Activated effector memory CD4-positive, alpha-beta T cell treated with anti-CD3 and anti-CD28 coated beads, Interleukin-2, amount 50 U/mL, for 16 hours (primary cell): ENCODE measurements around the gene SPECC1.
"Not testable (repeated sequence)": the region's sequence is repeated elsewhere in the genome, so short reads cannot be mapped to it uniquely, and the experiment has no call there.

ENCODE experiments used
- DNase-seq: peaks from one replicate; pipeline ENCODE4 v3.0.0-alpha.2; 2020

SPECC1 gene

DNA sequence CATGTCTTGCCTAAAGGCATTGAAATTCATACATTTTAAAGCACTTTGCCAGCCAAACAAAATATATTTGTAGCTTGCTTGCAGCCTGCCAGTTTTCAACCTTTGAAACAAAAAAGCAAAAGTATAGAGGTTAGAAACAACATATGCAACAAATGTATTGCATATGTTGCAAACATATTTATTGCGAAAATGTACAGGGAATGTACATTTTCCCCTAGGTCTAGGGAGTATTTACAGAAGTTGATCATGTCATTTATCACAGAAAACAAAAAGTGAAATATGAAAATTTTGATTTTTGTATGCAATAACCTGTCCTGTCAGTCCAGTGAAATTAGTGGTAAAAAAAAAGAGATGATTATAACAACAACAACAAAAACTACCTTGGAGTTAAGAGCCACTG is 171.5 kb downstream of the SPECC1 start:
- no peak for DNase-seq

DNA sequence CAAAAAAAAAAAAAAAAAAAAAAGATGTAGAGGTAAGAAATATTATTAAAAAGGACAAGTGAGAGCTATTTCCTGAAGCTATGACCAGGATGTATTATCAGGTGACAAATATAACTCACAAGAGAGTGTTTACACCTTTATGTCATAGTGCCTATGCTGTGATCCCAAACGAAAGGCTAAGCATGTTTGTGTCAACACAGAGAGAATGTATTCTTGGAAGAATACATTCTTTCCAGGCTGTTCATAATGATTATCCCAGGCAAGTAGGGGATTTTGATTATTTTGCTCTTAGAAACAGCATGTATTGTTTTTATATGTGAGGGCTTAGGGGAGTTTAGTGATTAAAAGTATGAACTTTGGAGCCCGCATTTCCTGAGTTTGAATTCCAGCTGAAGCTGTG is 175.0 kb downstream of the SPECC1 start:
- DNase-seq, result no peak

DNA sequence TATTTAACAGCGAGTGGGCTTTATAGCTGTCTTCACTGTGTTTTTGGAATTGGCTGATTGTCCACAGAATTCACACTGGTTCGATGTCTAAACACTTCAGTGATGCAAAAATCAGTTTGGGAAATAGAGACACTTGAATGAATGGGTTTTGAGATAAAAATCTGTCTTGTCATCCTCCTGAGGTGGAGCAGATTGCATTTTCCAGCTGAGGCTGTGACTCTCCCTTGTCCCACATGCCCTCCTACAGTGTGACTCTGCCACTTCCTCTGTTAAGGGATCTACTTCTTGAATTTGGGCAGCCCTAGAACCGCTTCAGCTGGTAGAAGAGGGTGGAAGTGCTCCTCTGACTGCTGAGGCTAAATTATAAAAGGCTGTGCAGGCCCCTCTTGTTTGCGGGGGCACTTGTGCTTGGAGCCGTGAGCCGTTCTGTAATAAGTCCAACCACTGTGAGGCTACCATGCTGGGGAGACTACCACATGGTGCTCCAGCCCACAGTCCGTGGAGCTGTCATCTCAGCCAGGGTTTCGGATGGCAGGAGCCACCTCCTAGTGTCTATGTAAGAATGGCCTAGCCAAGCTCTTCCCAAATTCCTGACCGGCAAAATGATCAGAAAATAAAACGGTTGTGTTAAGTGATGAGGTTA is 175.9 kb downstream of the SPECC1 start:
- DNase-seq, result no peak

DNA sequence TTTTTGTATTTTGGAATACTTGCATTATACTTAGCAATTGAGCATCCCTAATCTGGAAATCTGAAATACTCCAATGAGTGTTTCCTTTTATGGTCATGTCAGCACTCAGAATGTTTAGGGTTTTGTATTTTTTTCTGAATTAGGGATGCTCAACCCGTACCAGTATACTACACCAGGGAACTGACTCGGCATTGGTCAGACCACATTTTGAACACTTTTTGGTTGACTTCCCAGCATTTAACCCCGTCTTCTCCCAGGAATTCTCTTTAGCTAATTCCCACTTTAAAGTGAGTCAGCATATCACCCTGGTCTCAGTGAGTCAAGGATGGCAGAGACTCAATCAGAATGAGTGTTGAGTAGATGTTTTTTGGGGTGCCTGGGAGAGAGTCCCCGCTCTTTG is 177.9 kb downstream of the SPECC1 start:
- DNase-seq, result no peak

DNA sequence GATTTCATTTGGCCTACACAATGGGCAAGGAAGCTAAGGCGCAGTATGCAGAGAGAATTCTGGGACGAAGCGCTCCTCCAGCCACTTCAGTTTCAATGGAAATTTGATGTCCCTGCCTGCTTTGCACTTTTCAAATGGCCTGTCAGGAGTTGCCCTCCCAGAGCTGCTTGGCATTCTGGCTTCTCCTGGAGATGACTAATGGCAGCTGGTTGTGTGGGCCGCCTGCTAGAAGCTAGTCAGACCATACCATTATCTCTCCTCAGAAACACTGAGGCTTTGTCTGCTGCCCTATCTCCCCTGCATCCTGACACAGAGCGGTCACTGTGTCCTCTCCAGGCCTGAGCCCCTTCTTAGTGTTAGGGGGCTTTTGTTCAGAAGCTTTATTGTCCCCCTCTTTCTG is 180.1 kb downstream of the SPECC1 start:
- no peak for DNase-seq

DNA sequence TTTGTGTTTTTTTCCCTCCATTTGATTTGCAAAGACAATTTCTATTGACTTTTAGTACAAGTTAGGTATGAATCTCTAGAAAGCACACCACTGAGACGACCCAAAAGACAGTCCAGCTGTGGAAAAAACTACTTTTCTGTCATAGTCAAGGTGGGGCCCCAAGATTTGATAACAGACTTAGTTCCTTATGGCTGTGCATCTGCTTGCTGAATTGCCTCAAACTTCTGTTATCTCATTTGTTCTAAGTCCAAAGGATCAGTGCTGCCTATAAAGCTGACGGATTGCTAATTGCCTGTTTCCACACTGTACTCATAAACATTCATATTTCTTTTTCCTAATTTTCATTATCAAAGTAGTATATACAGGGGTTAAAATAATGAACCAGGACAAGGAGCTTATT is 180.8 kb downstream of the SPECC1 start:
- no peak for DNase-seq

DNA sequence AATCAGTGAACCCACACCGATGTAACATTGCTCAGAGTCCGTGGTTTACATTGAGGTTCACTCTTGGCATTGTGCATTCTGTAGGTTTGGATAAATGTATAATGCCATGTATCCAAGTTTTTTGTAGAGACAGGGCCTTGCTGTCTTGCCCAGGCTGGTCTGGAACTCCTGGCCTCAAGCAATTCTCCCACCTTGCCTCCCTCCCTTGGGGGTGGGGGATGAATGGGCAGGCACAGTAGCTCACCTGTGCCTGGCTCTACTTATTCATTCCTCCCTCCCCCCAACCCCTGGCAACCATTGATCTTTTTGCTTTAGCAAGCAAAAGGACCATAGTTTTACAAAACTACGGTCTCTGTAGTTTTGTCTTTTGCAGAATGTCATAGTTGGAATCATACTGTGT is 181.4 kb downstream of the SPECC1 start:
- no peak for DNase-seq

DNA sequence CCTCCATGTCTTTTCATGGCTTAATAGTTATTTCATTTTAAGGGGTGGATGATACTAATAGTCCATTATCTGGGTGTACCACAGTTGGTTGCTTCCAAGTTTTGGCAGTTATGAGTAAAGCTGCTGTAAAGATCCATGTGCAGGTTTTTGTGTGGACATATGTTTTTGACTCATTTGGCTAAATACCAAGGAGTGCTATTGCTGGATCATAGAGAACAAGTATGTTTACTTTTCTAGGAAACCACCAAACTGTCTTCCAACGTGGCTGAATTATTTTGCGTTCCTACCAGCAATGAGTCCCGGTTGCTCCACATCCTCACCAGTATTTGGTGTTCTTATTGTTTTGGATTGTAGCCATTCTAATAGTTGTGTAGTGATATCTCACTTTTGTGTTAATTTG is 181.9 kb downstream of the SPECC1 start:
- DNase-seq, result no peak

DNA sequence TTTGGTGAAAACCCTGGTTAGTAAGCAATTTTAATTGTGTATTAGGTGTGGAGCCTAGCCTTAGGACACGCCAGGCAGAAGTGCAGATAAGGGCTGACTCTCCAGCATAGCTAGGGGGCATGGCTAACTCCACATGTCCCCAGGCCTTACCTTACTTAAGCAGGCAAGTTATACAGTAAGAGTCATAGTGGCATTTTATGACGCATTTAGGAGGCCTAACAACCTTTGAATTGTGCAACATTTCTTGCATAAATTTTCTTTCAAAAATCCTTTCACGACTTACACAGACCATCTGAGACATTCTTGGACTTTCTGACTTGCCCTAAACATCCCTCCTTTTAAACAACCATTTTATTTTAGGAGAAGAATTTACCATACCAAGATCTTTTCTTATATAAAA is 187.1 kb downstream of the SPECC1 start:
- DNase-seq, result not testable (repeated sequence)

DNA sequence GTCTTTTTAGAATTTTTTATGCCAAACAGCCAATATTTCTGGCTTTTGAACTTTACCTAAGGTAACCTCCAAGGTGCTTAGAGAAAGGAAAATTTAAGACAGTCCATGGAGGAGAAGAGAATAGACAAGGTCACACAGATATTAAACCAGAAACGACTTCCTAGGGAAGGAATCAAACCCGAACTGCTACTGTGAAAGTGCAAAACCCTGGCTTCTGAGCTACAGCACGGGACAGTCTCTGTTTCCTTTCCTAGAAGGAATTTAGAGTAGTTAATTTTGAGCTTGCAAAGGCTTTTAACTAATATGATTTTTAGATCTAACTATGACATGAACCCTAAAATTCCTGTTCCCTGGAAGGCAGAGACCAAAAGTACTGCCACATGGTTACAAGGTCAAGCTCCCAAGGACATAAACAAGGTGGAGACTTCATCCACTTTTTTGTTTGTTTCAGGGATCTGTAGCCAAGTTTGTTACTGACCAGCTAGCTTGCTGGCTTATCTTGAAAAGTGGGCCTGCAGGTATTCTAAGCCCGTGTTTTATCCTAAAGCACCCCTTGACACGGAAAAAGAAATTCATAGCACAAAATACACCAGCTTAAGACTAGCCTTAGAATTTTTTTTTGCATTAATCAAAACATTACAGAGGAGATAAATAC is 188.2 kb downstream of the SPECC1 start:
- no peak for DNase-seq

DNA sequence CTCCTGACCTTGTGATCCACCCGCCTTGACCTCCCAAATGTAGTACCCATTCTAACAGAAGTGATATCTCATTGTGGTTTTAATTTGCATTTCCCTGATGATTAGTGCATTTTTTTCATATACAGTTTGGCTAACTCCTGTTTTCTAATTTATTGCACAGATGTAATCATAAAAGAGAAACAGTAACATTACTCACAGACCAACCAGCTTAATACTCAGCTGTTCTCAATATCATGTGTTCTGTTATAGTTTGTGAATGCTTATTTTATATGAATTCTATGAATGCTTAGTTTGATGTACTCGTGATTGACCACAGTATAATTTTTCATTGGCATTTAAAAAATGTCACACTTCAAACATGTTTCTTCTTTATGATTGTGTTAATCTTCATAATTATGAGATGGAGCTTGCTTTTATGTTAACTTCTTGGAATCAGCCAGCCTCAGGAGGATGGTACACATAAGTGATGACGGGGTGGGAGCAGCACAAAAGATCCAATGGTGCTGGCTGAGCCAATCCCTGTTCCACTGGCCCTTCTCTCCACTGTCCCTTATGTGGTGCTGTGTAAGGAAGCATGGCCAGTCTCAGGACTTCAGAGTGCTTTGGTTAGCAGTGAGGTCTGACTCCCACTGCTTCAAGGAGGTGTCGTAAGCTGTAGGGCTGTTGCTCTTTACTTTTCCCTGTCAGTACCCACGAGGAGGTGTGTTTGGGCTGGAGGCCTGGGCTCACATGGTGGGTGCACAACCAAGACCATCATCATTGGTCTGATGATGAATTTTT is 191.0 kb downstream of the SPECC1 start:
- DNase-seq, result no peak

DNA sequence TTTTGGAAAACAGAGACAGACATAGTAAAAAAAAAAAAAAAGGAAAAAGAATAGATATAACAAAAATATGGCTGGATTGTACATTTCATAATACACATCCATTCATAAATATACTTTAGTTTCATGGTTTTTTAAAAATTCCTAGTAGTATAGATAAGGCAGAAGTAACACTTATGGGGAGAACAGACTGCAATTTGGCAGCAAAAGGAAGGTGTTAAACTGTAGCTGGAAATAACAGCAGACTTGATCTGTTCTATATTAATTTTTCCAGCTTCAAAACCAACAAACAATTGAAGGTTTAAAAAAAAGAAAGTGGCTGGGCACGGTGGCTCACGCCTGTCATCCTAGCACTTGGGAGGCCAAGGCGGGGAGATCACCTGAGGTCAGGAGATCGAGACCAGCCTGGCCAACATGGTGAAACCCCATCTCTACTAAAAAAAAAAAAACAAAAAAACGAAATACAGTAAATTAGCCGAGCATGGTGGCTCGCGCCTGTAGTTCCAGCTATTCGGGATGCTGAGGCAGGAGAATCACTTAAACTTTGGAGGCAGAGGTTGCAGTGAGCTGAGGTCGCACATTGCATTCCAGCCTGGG is 191.8 kb downstream of the SPECC1 start:
- no peak for DNase-seq

DNA sequence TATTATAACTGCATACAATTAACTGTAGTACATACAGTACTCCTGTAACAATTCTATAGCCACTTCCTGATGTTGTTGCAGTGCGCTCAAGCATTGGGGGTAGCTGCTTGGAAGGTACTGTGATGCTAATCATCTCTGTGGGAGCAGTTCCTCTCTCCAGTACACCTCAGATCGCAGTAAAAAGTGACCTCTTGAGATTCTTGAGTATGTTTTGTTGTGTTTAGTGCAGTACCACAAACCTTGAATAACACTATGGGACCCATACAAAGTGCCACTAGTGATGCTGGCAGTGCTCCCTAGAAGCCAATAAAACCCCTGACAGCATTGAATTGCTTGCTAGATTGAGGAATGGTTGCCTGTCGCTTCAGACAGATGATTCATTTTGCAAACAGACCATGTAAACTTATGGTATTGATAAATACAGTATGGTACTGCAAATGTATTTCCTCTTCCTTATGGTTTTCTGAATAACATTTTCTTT is 193.0 kb downstream of the SPECC1 start:
- DNase-seq, result no peak

DNA sequence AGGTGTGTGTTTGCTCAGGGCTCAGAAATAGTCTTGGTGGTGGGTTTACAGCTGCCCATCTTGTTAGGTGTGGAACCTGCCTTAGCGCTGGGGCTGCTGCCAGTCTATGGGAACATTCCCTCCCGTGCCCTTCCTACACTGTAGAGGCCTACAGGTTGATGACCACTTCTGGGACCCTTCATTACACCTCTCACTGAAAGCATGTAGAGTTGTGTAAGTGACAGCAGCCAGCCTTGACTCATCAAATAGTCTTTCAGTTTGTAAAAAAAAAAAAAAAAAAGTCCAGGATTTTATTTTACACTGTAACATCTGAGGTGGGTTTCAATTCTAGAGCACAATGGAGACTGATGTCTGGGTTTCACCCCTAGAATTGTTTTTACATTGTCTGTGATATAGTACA is 193.9 kb downstream of the SPECC1 start:
- no peak for DNase-seq

DNA sequence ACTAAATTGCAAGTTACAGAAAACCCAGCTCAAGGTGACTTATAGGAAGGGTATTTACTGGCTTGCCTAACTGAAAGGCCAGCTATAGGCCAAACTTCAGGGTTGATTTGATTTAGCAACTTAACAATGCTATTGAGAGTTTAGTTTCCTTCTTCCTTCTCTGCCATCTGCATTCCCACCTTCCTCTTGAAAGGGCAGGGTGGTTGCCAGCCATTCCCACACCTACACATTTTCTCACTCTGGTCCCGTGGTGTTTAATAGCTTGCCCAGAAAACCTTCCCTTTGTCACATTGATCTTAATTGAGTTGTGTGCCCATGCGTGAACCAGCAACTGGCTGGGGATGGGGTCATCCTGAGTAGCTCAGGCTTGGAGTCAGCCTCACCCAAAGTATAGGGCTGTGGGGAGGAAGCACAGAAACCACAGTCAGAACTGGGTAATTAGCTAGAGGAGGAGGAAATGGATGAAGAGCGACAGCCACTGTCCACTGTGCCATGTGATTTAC is 194.7 kb downstream of the SPECC1 start:
- no peak for DNase-seq

DNA sequence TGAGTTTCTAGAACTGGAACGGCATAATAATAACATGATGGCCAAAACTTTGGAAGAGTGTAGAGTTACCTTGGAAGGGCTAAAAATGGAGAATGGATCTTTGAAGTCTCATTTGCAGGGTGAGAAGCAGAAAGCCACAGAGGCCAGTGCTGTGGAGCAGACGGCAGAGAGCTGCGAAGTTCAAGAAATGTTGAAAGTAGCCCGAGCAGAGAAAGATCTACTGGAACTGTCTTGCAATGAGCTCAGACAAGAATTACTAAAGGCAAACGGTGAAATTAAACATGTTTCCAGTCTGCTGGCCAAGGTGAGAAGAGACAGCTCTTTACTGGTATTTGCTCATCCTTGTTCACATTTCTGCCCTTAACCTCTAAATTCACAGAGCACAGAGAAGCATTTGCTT is 196.4 kb downstream of the SPECC1 start:
- no peak for DNase-seq

DNA sequence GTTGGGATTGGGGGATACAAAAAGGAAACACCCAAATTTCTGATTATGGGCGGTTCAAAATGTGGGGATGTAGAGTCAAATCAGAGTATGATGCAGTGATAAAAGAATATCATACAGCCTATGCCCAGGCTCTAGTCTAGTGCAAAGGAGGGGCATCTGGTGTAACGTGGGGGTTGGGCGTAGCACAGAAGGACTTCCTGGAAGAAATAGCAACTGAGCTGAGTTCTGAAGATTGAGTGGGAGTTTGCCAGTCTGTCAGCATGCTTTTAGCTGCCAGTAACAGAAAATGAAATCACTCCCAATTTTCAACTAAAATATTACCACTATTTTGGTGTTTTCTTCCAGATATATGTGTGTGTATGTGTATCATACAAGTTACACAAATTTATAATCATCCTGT is 196.9 kb downstream of the SPECC1 start:
- no peak for DNase-seq

DNA sequence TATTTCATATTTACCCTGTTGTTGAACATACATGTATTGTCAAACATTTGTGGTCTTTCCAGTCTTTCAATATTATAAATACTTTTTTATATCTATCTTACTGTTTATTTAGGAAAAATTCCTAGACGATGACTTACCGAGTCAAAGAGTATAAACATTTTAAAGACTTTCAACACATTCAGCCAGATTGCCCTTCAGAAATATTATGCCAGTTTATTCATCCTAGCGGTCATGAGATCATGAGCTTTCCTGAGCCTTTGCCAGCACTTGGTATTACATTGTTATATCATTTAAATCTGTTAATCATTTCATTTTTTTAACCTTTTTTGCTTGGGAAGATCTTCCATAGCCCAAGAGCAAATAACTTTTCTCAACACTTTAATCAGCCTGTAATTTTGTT is 197.4 kb downstream of the SPECC1 start:
- no peak for DNase-seq

DNA sequence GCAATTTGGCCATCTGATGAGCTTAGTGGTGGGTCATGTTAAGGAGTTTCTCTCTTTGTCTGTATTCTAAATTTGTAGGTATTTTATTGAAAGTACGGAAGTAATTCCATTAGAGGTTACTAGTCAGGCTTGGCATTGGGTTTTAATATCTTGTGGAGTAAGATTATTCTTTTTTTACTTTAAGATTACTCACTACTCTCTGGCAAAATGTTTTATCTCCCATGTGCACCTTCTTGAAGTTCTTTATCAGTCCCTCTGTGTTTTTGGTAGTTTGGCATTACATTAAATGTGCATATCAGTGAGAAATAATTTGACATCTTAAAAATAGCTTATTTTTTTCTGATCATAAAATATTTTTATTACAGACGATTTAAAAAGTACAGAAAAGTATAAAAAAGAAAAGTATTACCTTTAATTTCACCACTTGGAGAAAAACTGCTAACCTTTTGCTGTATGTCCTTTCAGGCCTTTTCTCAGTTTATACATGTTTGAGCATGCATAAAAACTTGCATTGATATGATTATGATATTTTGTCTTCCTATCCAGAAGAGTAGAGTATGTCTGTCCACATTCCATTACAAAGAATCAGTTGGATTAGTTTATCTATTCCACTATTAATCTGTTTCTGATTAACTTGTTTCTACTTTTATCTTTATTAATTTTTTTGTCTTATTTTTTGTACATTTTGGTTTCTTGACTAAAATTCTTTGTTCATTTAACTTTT is 198.3 kb downstream of the SPECC1 start:
- DNase-seq, result no peak

DNA sequence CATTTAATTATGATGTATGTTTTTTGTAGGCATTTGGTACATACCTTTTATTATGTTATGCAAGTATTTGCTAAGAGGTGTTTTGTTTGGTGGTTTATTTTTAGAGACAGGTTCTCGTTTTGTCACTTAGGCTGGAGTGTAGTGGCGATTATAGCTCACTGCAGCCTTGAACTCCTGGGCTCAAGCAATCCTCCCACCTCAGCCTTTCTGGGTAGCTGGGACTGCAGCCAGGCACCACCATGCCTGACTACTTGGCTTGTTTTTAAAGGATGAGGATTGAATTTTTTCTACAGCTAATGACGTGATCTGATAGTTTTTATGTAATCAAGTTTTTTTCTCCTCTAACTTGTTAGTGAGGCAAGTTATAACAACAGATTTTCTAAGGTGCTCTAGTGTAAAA is 199.6 kb downstream of the SPECC1 start:
- DNase-seq, result no peak

DNA sequence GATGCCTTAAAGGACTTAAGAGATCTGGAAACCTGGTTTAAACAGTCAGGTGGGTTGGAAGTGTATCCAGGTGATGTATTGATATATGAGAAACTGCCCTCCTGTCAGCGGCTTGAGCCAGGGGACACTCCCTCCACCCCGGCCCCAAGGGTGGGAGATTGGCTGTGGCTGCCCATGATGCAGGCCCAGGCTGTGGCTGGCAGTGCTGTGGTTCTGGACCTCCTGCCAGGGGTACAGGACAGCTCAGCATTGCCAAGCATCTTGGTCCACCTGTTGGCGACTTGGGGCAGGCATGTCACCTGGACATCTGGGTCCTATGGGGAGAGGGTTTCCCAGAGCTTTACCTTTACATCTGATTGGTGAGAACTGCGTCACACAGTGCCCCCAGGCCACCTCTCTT is 201.0 kb downstream of the SPECC1 start:
- no peak for DNase-seq

DNA sequence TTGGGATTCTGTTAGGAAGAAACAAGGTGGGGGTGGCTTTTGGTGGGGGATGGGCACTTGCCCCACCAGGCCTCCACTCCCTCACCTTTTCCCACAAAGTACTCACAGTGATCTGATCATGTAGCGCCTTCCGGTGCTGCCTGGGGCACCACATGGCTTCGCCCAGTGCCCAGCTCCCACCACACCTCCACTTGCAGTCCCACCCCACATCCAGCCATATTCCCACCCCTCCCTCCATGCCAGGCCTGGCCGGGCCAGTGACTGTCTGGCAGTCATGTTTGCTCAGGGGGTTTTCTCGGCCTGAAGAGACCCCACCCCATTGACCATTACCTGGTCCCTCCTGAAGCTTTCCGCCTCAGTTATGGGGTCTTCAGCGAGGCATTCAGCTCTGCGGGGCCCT is 201.5 kb downstream of the SPECC1 start:
- DNase-seq, result no peak

DNA sequence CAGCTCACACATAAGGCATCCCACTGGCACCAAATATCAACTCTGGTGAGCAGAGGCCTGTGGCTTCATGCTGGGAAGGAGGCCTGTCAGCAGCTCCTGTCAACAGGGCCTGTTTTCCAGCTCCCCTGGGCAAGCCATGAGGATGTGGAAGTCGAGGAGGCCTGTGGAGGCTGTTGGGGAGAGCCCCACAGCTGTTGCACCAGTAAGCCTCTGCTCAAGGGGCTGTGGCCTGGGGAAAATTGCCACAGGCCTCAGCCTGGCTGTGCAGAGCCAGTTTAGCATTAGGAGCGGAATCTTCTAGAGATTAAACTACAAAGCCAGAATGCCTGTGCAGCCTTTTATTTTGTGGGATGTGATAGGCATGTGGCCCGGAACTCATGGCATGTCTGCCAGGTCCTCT is 202.1 kb downstream of the SPECC1 start:
- DNase-seq, result no peak
